NT2/D1 (cell line): Measurements from ENCODE around the gene C19orf85.

ENCODE experiments used
- SUZ12 ChIP-seq: IDR thresholded peaks from 2 replicates; pipeline ENCODE4 v1.6.1; 2011; ENCODE audit not compliant: insufficient read length, insufficient read depth; ENCODE audit errors: extremely low read depth
- YY1 ChIP-seq: IDR thresholded peaks from 2 replicates; pipeline ENCODE4 v1.6.1; 2011; ENCODE audit not compliant: insufficient read length, insufficient read depth
- ZNF274 ChIP-seq: IDR thresholded peaks from 2 replicates; pipeline ENCODE4 v1.6.1; 2011; ENCODE audit warnings: mild to moderate bottlenecking, low read depth, low read length

DNA sequence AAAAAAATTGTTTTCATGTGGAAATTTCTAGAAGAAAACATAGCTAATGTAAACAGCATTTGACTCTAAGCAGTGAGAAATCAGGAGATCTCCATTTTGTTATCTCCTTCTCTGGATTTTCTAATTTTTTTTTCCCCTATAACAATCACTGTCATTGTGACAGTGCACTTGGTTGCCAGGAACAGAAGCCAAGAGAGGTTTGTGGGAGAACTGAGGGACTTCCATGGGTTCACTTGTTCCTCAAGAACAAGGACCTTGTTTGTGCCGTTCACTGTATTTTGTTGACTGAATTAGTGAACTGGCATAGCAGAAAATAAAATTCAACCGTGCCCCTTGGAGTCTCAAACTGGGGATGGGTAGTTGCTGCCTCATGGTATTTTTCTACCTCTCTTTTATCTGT, 38.5 kb downstream of the C19orf85 start:
- TF ChIP-seq ZNF274, result no peak
- no peak for TF ChIP-seq YY1
- no peak for TF ChIP-seq SUZ12
